HepG2 (cell line): Measurements from ENCODE around the gene IFNK. TPM values are rescaled to one million over a fixed set of nuclear protein-coding genes. Genes with fewer than 3 reads are reported as not detected.

Experiments
- ATAC-seq: fragments of 200-7000 bp; cut with Tn5 transposase; 3 replicates; pipeline ENCODE4 v1.9.1; 2020; ENCODE audit warnings: mild to moderate bottlenecking, moderate library complexity
- BruUV-seq: library from RNA; stranded (reverse); fragments of 400-500 nt; replicated peaks from 2 replicates; lab custom pipeline; 2021; lab: Mats Ljungman, UMichigan
- CTCF ChIA-PET: fragments of 300-600 bp; formaldehyde crosslinking; extraction: SDS; loops from one replicate; lab custom pipeline; 2021; ENCODE audit warnings: low total read pairs, inconsistent platforms, low intra/inter-chr PET ratio; lab: Yijun Ruan, JAX
- POLR2A ChIA-PET: fragments of 350-600 bp; sonication (Branson Sonifier 250); formaldehyde crosslinking; loops from one replicate; lab custom pipeline; 2020; ENCODE audit warnings: antibody characterized with exemption, inconsistent platforms; lab: Yijun Ruan, JAX
- DNase-seq: peaks from one replicate; pipeline ENCODE4 v3.0.0-alpha.2; 2015; ENCODE audit warnings: low spot score
- FAIRE-seq: peaks from 3 replicates; lab custom pipeline; 2011; peaks lifted over from hg19 to GRCh38; lab: Jason Lieb, UNC
- H2AFZ ChIP-seq: one replicate; pipeline ENCODE4 v1.6.1; 2011; ENCODE audit warnings: low read length, inconsistent platforms
- H3K27ac ChIP-seq: fragments of 300-600 bp; 3 replicates; pipeline ENCODE4 v1.8.0; 2011; ENCODE audit warnings: mixed run types, mild to moderate bottlenecking, mixed read lengths, low read length, inconsistent platforms; ENCODE audit not compliant: insufficient read depth; ENCODE audit errors: extremely low read length
- H3K27me3 ChIP-seq, 2 experiments: fragments of 200-600 bp in 1 of 2; 2 replicates in 1 of 2; 3 replicates in 1 of 2; pipeline versions ENCODE4 v1.6.0 to v1.8.0; 2011; ENCODE audit warnings: low read length in 2 of 2, mild to moderate bottlenecking in 2 of 2, moderate library complexity in 2 of 2, inconsistent platforms in 1 of 2; ENCODE audit not compliant: insufficient read depth in 2 of 2, control insufficient read depth in 1 of 2
- H3K36me3 ChIP-seq, 2 experiments: fragments of 200-600 bp in 1 of 2; replicated peaks in 1 of 2; 2 replicates in 1 of 2; 3 replicates in 1 of 2; pipeline versions ENCODE4 v1.5.1 to v1.8.0; 2011; ENCODE audit warnings: low read length in 2 of 2, inconsistent platforms in 1 of 2; ENCODE audit not compliant: insufficient read depth in 2 of 2, control insufficient read depth in 1 of 2
- H3K4me1 ChIP-seq: 2 replicates; pipeline ENCODE4 v1.5.1; 2012; ENCODE audit warnings: low read length, inconsistent platforms; ENCODE audit not compliant: insufficient read depth
- H3K4me2 ChIP-seq: 2 replicates; pipeline ENCODE4 v1.6.0; 2011; ENCODE audit warnings: low read depth, low read length, inconsistent platforms
- H3K4me3 ChIP-seq, 3 experiments: fragments of 200-600 bp in 1 of 3; sonication (generic), shearing (Covaris generic) in 1 of 3; replicated peaks in 1 of 3; 2 replicates each; pipeline ENCODE4 v1.5.1; 2011 to 2016; ENCODE audit warnings: low read length in 3 of 3, inconsistent platforms in 2 of 3, low read depth in 2 of 3, mild to moderate bottlenecking in 2 of 3, control low read depth in 1 of 3, mixed read lengths in 1 of 3; ENCODE audit not compliant: insufficient read depth in 1 of 3
- H3K79me2 ChIP-seq: one replicate; pipeline ENCODE4 v1.6.1; 2011; ENCODE audit warnings: low read length, inconsistent platforms; ENCODE audit not compliant: insufficient read depth
- H3K9ac ChIP-seq: 2 replicates; pipeline ENCODE4 v1.6.0; 2011; ENCODE audit warnings: mild to moderate bottlenecking, low read depth, low read length, inconsistent platforms; ENCODE audit not compliant: insufficient read depth
- H3K9me3 ChIP-seq: 2 replicates; pipeline ENCODE4 v1.5.1; 2012; ENCODE audit warnings: mild to moderate bottlenecking, low read length
- H4K20me1 ChIP-seq: 2 replicates; pipeline ENCODE4 v1.6.0; 2011; ENCODE audit warnings: inconsistent platforms, mild to moderate bottlenecking, low read length, moderate library complexity; ENCODE audit not compliant: insufficient read depth
- CREB3 ChIP-seq: sonication (generic); formaldehyde crosslinking; IDR thresholded peaks from 2 replicates; pipeline ENCODE4 v1.5.0; 2020; ENCODE audit warnings: missing genetic modification reagents
- CTCF ChIP-seq: sonication (generic); formaldehyde crosslinking; IDR thresholded peaks from 2 replicates; pipeline ENCODE4 v1.5.0; 2020; ENCODE audit warnings: mild to moderate bottlenecking, missing genetic modification reagents, moderate library complexity
- GABPB1 ChIP-seq: IDR thresholded peaks from 2 replicates; pipeline ENCODE4 v1.6.1; 2016; ENCODE audit warnings: mild to moderate bottlenecking, missing genetic modification reagents, moderate library complexity, missing compliant biosample characterization
- HOXA5 ChIP-seq: sonication (generic); formaldehyde crosslinking; IDR thresholded peaks from 2 replicates; pipeline ENCODE4 v1.4.0; 2020; ENCODE audit warnings: missing genetic modification reagents
- IKZF5 ChIP-seq: IDR thresholded peaks from 2 replicates; pipeline ENCODE4 v1.6.1; 2018; ENCODE audit warnings: missing genetic modification reagents, mild to moderate bottlenecking, missing compliant biosample characterization
- KDM5B ChIP-seq: sonication (generic); formaldehyde crosslinking; IDR thresholded peaks from 2 replicates; pipeline ENCODE4 v1.4.0; 2020; ENCODE audit warnings: missing genetic modification reagents, mild to moderate bottlenecking, borderline replicate concordance
- PHF21A ChIP-seq: sonication (generic); formaldehyde crosslinking; IDR thresholded peaks from 2 replicates; pipeline ENCODE4 v1.5.0; 2020; ENCODE audit warnings: mild to moderate bottlenecking, missing genetic modification reagents
- RAD21 ChIP-seq: fragments of 450-650 bp; formaldehyde crosslinking; IDR thresholded peaks from 2 replicates; pipeline ENCODE4 v1.5.0; 2020; ENCODE audit warnings: mild to moderate bottlenecking
- RNF2 ChIP-seq: fragments of 450-650 bp; conservative IDR thresholded peaks from 2 replicates; pipeline ENCODE4 v1.6.1; 2016; ENCODE audit warnings: low read depth
- SMC3 ChIP-seq: IDR thresholded peaks from 2 replicates; pipeline ENCODE4 v1.6.1; 2011; ENCODE audit warnings: low read length, improper control_type of control experiment
- ZBTB33 ChIP-seq: sonication (generic); formaldehyde crosslinking; IDR thresholded peaks from 2 replicates; pipeline ENCODE4 v1.4.0; 2020; ENCODE audit warnings: missing genetic modification reagents
- ZFP36L1 ChIP-seq: sonication (generic); formaldehyde crosslinking; IDR thresholded peaks from 2 replicates; pipeline ENCODE4 v1.8.0; 2022; ENCODE audit warnings: mild to moderate bottlenecking, missing genetic modification reagents, moderate library complexity
- ZNF468 ChIP-seq: sonication (generic); formaldehyde crosslinking; IDR thresholded peaks from 2 replicates; pipeline ENCODE4 v1.8.0; 2022; ENCODE audit warnings: mild to moderate bottlenecking, moderate library complexity, missing genetic modification reagents
- ZNF556 ChIP-seq: sonication (generic); formaldehyde crosslinking; IDR thresholded peaks from 2 replicates; pipeline ENCODE4 v1.4.0; 2020; ENCODE audit warnings: mild to moderate bottlenecking, missing genetic modification reagents, borderline replicate concordance
- ZSCAN21 ChIP-seq: sonication (generic); formaldehyde crosslinking; IDR thresholded peaks from 2 replicates; pipeline ENCODE4 v1.8.0; 2022; ENCODE audit warnings: mild to moderate bottlenecking, missing genetic modification reagents, moderate library complexity, borderline replicate concordance
- WGBS: methylation state at CpG from one replicate; pipeline ENCODE4 v1.1.6; 2017; ENCODE audit warnings: low lambda C conversion rate; 5-methylcytosine and 5-hydroxymethylcytosine counted together
- in situ Hi-C: cut with HindIII; loops from 2 replicates; pipeline ENCODE4 v1.10.0; 2017; ENCODE audit warnings: low pct_unique_long_range_greater_than_20kb; ENCODE audit not compliant: extremely low pct_ligation_motif_present
- intact Hi-C: fragments of 100-400 bp; cut with micrococcal nuclease; formaldehyde crosslinking; loops from one replicate; pipeline ENCODE4 v1.10.0; 2022; ENCODE audit not compliant: unreplicated experiment
- polyA plus RNA-seq, 8 experiments: library from polyadenylated mRNA; depleted of rRNA in 3 of 8; stranded (reverse) in 7 of 8; unstranded in 1 of 8; fragments of >200 nt; fragmentation: Illumina TruSeq in 4 of 8; extraction: Trizol in 4 of 8; gene quantifications; 2 replicates each; pipeline versions ENCODE4 v1.2.1 to v1.2.3, GENCODE V29; 2011 to 2016; ENCODE audit warnings: low read depth in 4 of 8, missing spikeins in 1 of 8, mixed read lengths in 1 of 8; ENCODE audit not compliant: insufficient read depth in 1 of 8
- total RNA-seq, 5 experiments: library from RNA; depleted of rRNA; stranded (reverse); fragments of >200 nt; fragmentation: Illumina TruSeq; extraction: Trizol; gene quantifications; 2 replicates each; pipeline ENCODE4 v1.2.3, GENCODE V29; 2016; ENCODE audit warnings: low read depth in 1 of 5

IFNK gene
- total and polyA plus RNA-seq, 2 of the 13 experiments (the other 11 are each of a cell fraction or from before 2014, with no cell fraction given) = not detected

GRCh38 chr9:27529316-27530278, 5.5 kb downstream of the IFNK start, which contains the start of gene MOB3B:
TSS of gene MOB3B (minus strand) at chr9:27529814. CDS start at chr9:27455550, 74,264 bp downstream.
- intact Hi-C loops = loop anchor here (1.0 kb wide), 1 partner anchor 196 kb away; no protein-coding TSS in a partner anchor
- POLR2A ChIA-PET = no interaction called here
- 0 out of 2 replicates have a peak, but pooled peaks have one; percentile 65 for TF ChIP-seq RNF2
- 0 out of 2 replicates have a peak, but pooled peaks have one; percentile 31 for TF ChIP-seq ZNF556
- no peak for TF ChIP-seq ZNF468
- TF ChIP-seq CTCF = peak; percentile 81
- peak; percentile 55; the same call in 1 of the 2 replicates for TF ChIP-seq GABPB1 (CRISPR knock-in tag)
- TF ChIP-seq ZBTB33 (CRISPR knock-in tag) = no peak
- peak; percentile 72 for TF ChIP-seq RAD21 (CRISPR knock-in tag)
- TF ChIP-seq KDM5B = peak; percentile 44; the same call in 1 of the 2 replicates
- peak; percentile 45; the same call in 1 of the 2 replicates for TF ChIP-seq SMC3
- TF ChIP-seq CREB3 (CRISPR knock-in tag) = 0 out of 2 replicates have a peak, but pooled peaks have one; percentile 43
- TF ChIP-seq HOXA5 (CRISPR knock-in tag) = no peak
- 0 out of 2 replicates have a peak, but pooled peaks have one; percentile 46 for TF ChIP-seq ZSCAN21
- no peak for TF ChIP-seq ZFP36L1
- no peak for TF ChIP-seq PHF21A (CRISPR knock-in tag)
- no peak for TF ChIP-seq IKZF5

More at GRCh38 chr9:27529316-27530278, 5.5 kb downstream of the IFNK start, which contains the start of gene MOB3B:
- in situ Hi-C loops = loop anchor here (5.0 kb wide), 1 partner anchor 197 kb away; no protein-coding TSS in a partner anchor
- DNase-seq (peak; percentile 31), ATAC-seq (peak; percentile 98), FAIRE-seq (no peak)
- H3K9me3 ChIP-seq = no peaks in the 10 kb centered on the region
- H2AFZ ChIP-seq = no peak within 1 kb of the TSS
- H4K20me1 ChIP-seq = no peaks in the 10 kb centered on the region
- no TSS peak for BruUV-seq
- CTCF ChIA-PET = interaction anchor here (0.7 to 4.8 kb wide), 2 partner anchors 193 to 196 kb away, joined by 3 to 46 read pairs; no protein-coding TSS in a partner anchor
- H3K9ac ChIP-seq = 0 out of 2 replicates have a peak within 1 kb of the TSS, but pooled peaks have one; percentile 2
- peaks cover 7 to 26% of the 10 kb centered on the region in 2 experiments; a peak in 3 of 5 replicates for H3K27me3 ChIP-seq
- peaks cover 9% of the 10 kb centered on the region for H3K4me1 ChIP-seq
- WGBS = 18% methylated on average over 10 of the region's 74 CpGs
- no peak within 1 kb of the TSS for H3K27ac ChIP-seq
- H3K36me3 ChIP-seq = no peaks in the 10 kb centered on the region
- peak within 1 kb of the TSS; percentile 88 for H3K4me2 ChIP-seq
- peak within 1 kb of the TSS; percentile 61 to 75 (median 61) for H3K4me3 ChIP-seq
- no peaks in the 10 kb centered on the region for H3K79me2 ChIP-seq
